PC-9 (cell line): ENCODE measurements around the gene EIF4E. TPM values are rescaled to one million over a fixed set of nuclear protein-coding genes. Genes with fewer than 3 reads are reported as not detected.
"Not testable (repeated sequence)": the region's sequence is repeated elsewhere in the genome, so short reads cannot be mapped to it uniquely, and the experiment has no call there.

Experiments used
- BruUV-seq: library from RNA; stranded (reverse); fragments of 400-500 nt; replicated peaks from 2 replicates; lab custom pipeline; 2021; lab: Mats Ljungman, UMichigan
- CTCF ChIA-PET: fragments of 300-600 bp; sonication (Branson Sonifier 250); formaldehyde crosslinking; loops from one replicate; lab custom pipeline; 2022; ENCODE audit warnings: antibody characterized with exemption; lab: Charles Lee
- POLR2A ChIA-PET: fragments of 300-600 bp; sonication (Branson Sonifier 250); formaldehyde crosslinking; loops from one replicate; lab custom pipeline; 2022; ENCODE audit warnings: antibody characterized with exemption; ENCODE audit not compliant: unreplicated experiment; lab: Charles Lee
- DNase-seq, 2 experiments: peaks; one replicate each; pipeline versions ENCODE4 v3.0.0 to v3.0.0-alpha.2; 2015 to 2022; ENCODE audit warnings: mixed read lengths in 1 of 2
- H2AFZ ChIP-seq: fragments of 200-600 bp; sonication (generic); 2 replicates; pipeline ENCODE4 v1.8.1; 2017; ENCODE audit warnings: antibody characterized with exemption
- H3F3A ChIP-seq: fragments of 200-600 bp; sonication (generic); 2 replicates; pipeline ENCODE4 v1.8.1; 2017; ENCODE audit warnings: antibody characterized with exemption, mild to moderate bottlenecking, low read depth; ENCODE audit not compliant: insufficient read depth
- H3K27ac ChIP-seq: fragments of 200-600 bp; sonication (generic); 2 replicates; pipeline ENCODE4 v1.6.1; 2016; ENCODE audit warnings: mixed run types
- H3K27me3 ChIP-seq: fragments of 200-600 bp; sonication (generic); 2 replicates; pipeline ENCODE4 v1.6.1; 2016; ENCODE audit warnings: low read depth, mixed run types; ENCODE audit not compliant: insufficient read depth
- H3K36me3 ChIP-seq: fragments of 200-600 bp; sonication (generic); 2 replicates; pipeline ENCODE4 v1.6.1; 2016; ENCODE audit warnings: low read depth, mixed run types
- H3K4me1 ChIP-seq: fragments of 200-600 bp; sonication (generic); replicated peaks from 2 replicates; pipeline ENCODE4 v1.6.1; 2016; ENCODE audit warnings: mixed run types; ENCODE audit not compliant: insufficient read depth
- H3K4me2 ChIP-seq: fragments of 200-600 bp; sonication (generic); 2 replicates; pipeline ENCODE4 v1.6.1; 2017; ENCODE audit warnings: mixed run types
- H3K4me3 ChIP-seq: fragments of 200-600 bp; sonication (generic); 2 replicates; pipeline ENCODE4 v1.6.1; 2016; ENCODE audit warnings: mixed run types
- H3K79me2 ChIP-seq: fragments of 200-600 bp; sonication (generic); 2 replicates; pipeline ENCODE4 v1.6.1; 2017; ENCODE audit warnings: low read depth, mixed run types
- H3K9me2 ChIP-seq: fragments of 200-600 bp; sonication (generic); 2 replicates; pipeline ENCODE4 v1.8.1; 2017; ENCODE audit warnings: mild to moderate bottlenecking; ENCODE audit not compliant: insufficient read depth
- H3K9me3 ChIP-seq: fragments of 200-600 bp; sonication (generic); 2 replicates; pipeline ENCODE4 v1.8.1; 2016; ENCODE audit warnings: low read depth; ENCODE audit not compliant: insufficient read depth
- H4K20me1 ChIP-seq: fragments of 200-600 bp; sonication (generic); 2 replicates; pipeline ENCODE4 v1.8.1; 2017; ENCODE audit not compliant: insufficient read depth
- CTCF ChIP-seq: fragments of 200-600 bp; sonication (generic); conservative IDR thresholded peaks from 2 replicates; pipeline ENCODE4 v1.6.1; 2017; ENCODE audit warnings: mixed run types, antibody characterized with exemption, mild to moderate bottlenecking, moderate library complexity
- EZH2 ChIP-seq: fragments of 200-600 bp; sonication (generic); IDR thresholded peaks from 2 replicates; pipeline ENCODE4 v1.8.0; 2017; ENCODE audit warnings: antibody characterized with exemption, low read depth
- intact Hi-C: fragments of 100-400 bp; cut with micrococcal nuclease; formaldehyde crosslinking; loops from one replicate; pipeline ENCODE4 v1.10.0; 2022; ENCODE audit not compliant: unreplicated experiment
- total RNA-seq: library from RNA; stranded (reverse); gene quantifications from 2 replicates; pipeline ENCODE4 v1.2.3, GENCODE V29; 2021

The EIF4E gene
- total RNA-seq, 1 experiment from 2014 or later: 59.6 TPM

GRCh38 chr4:98850937-98851336, 78.0 kb downstream of the EIF4E start:
- no peaks in the 10 kb centered on the region for H3K36me3 ChIP-seq
- H3K27me3 ChIP-seq: no peaks in the 10 kb centered on the region
- TF ChIP-seq CTCF: no peak
- TF ChIP-seq EZH2: no peak
- H3K27ac ChIP-seq: no peak overlapping the region
- ChIA-PET CTCF (no interaction called here), POLR2A (no interaction called here)
- H3K9me3 ChIP-seq: peaks cover 4% of the 10 kb centered on the region; the same call in 1 of the 2 replicates
- no peak for DNase-seq
- H3K4me1 ChIP-seq: 0 out of 2 replicates have a peak, but pooled peaks cover 9% of the 10 kb centered on the region
- intact Hi-C loops: no loop called here
- no peak overlapping the region for H3K4me2 ChIP-seq
- no peaks in the 10 kb centered on the region for H3F3A ChIP-seq
- no peaks in the 10 kb centered on the region for H3K79me2 ChIP-seq
- H2AFZ ChIP-seq: no peak overlapping the region
- no peaks in the 10 kb centered on the region for H4K20me1 ChIP-seq
- no TSS peak for BruUV-seq
- H3K9me2 ChIP-seq: no peaks in the 10 kb centered on the region
- H3K4me3 ChIP-seq: no peak overlapping the region

- no peak overlapping the region for H3K27ac ChIP-seq
- CTCF ChIA-PET: no interaction called here
- H3K27me3 ChIP-seq: no peaks in the 10 kb centered on the region
Measured at GRCh38 chr4:98848448-98848847, 80.5 kb downstream of the EIF4E start.

GRCh38 chr4:98845960-98846359, 83.0 kb downstream of the EIF4E start:
- no peaks in the 10 kb centered on the region for H3K4me1 ChIP-seq
- no peaks in the 10 kb centered on the region for H3K27me3 ChIP-seq
- DNase-seq: no peak
- CTCF ChIA-PET: no interaction called here
- no peaks in the 10 kb centered on the region for H3K36me3 ChIP-seq
- no peaks in the 10 kb centered on the region for H4K20me1 ChIP-seq
- POLR2A ChIA-PET: no interaction called here
- no peak overlapping the region for H3K4me2 ChIP-seq
- H3K9me2 ChIP-seq: 0 out of 2 replicates have a peak, but pooled peaks cover 3% of the 10 kb centered on the region
- intact Hi-C loops: no loop called here
- no peak overlapping the region for H2AFZ ChIP-seq
- H3K9me3 ChIP-seq: peaks cover 6% of the 10 kb centered on the region; the same call in 1 of the 2 replicates
- H3K27ac ChIP-seq: no peak overlapping the region
- no peaks in the 10 kb centered on the region for H3K79me2 ChIP-seq
- no peaks in the 10 kb centered on the region for H3F3A ChIP-seq
- TF ChIP-seq EZH2 (no peak), CTCF (no peak)
- BruUV-seq: no TSS peak
- no peak overlapping the region for H3K4me3 ChIP-seq

More at GRCh38 chr4:98848448-98848847, 80.5 kb downstream of the EIF4E start:
- Histone ChIP-seq H3K4me3 (no peak overlapping the region), H3K4me1 (no peaks in the 10 kb centered on the region), H3K4me2 (no peak overlapping the region), H3K9me3 (peaks cover 6% of the 10 kb centered on the region; the same call in 1 of the 2 replicates), H3K36me3 (no peaks in the 10 kb centered on the region), H3K79me2 (no peaks in the 10 kb centered on the region), H4K20me1 (no peaks in the 10 kb centered on the region), H2AFZ (no peak overlapping the region), H3F3A (no peaks in the 10 kb centered on the region), H3K9me2 (0 out of 2 replicates have a peak, but pooled peaks cover 3% of the 10 kb centered on the region)
- POLR2A ChIA-PET: interaction anchor here (0.5 kb wide), 1 partner anchor 539 kb away, joined by 4 read pairs; no protein-coding TSS in a partner anchor
- intact Hi-C loops: no loop called here
- no TSS peak for BruUV-seq
- TF ChIP-seq CTCF (no peak), EZH2 (no peak)
- DNase-seq: no peak

- H3K36me3 ChIP-seq, H3K4me1 ChIP-seq, H3K9me3 ChIP-seq, H4K20me1 ChIP-seq, H3K27ac ChIP-seq, H3K79me2 ChIP-seq, POLR2A ChIA-PET, CTCF ChIA-PET, H3K4me2 ChIP-seq, DNase-seq, H3K4me3 ChIP-seq, BruUV-seq, H2AFZ ChIP-seq, H3F3A ChIP-seq, intact Hi-C loops, H3K9me2 ChIP-seq, H3K27me3 ChIP-seq: not testable (repeated sequence)
Measured at GRCh38 chr4:98842917-98843316, 86.0 kb downstream of the EIF4E start.
